Measurements from ENCODE around the gene NFAM1.

Gene NFAM1

GRCh38 chr22:42363892-42364291 is 68.3 kb downstream of the NFAM1 start:
- no peak for DNase-seq (ENCODE audit: low read depth in 1 of 2, low spot score in 1 of 2)

- no peak for DNase-seq (ENCODE audit: low read depth in 1 of 2, low spot score in 1 of 2)
Measured at GRCh38 chr22:42361523-42361922, 70.7 kb downstream of the NFAM1 start.

GRCh38 chr22:42360348-42360747 is 71.9 kb downstream of the NFAM1 start:
- DNase-seq (ENCODE audit: low read depth in 1 of 2, low spot score in 1 of 2): no peak

DNA sequence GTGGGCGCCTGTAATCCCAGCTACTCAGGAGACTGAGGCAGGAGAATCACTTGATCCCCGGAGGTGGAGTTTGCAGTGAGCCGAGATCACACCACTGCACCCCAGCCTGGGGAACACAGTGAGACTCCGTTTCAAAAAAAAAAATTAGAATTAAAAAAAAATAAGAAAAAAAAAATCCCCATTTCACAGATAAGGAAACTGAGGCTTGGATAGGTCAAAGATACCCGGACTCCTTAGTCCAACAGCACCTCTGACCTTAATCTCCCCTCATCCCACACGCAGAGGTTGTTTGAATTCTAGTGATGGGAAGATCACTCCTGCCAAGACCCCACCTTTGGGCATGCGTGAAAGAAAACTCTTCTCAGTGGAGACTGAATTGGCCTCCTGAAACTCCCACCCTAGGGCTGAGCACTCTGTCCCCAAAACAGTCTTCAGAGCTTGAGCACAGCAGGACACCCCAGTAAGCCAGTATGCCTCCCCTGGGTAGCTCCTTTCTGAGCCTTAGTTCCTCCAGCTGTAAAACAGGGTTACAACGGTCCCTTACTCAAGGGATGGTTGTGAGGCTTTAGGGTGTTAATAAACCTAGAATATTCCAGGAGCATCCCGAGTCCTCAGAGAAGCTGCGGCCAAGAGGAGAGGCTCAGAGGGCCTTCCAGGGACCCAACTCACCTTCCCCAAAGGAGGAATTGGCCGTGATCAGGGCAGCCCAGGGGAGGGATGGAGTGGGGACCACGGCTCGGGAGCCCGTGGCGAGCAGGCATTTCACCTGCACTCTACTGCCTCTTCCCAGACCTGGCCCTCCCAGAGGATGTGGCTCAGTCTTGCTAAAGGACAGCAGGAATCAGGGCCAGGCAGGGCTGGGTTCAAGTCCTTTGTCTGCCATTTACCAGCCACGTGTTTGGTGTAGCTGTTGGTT is 73.3 kb downstream of the NFAM1 start:
- DNase-seq (ENCODE audit: low read depth in 1 of 2, low spot score in 1 of 2): no peak

GRCh38 chr22:42357634-42358296 is 74.4 kb downstream of the NFAM1 start:
- no peak for DNase-seq (ENCODE audit: low read depth in 1 of 2, low spot score in 1 of 2)

DNA sequence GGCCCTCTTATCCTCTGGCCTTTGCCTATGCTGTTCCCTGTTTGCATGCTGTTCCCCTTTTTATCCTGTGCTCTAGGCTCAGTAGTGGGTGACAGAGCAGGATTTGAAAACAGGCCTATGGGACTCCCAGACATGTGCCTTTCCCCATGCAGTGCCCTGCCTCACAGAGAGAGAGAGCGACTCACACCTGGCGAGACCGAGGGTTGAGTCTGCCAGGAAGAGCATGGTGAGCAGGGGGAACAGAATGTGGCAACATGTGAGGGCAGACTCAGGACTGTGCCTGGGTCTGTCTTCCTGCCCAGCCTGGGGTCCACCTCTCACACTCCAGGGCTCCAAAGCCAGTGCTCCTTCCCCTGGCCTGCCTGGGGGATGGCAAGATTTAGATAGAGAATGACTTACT is 75.0 kb downstream of the NFAM1 start:
- no peak for DNase-seq (ENCODE audit: low read depth in 1 of 2, low spot score in 1 of 2)

DNA sequence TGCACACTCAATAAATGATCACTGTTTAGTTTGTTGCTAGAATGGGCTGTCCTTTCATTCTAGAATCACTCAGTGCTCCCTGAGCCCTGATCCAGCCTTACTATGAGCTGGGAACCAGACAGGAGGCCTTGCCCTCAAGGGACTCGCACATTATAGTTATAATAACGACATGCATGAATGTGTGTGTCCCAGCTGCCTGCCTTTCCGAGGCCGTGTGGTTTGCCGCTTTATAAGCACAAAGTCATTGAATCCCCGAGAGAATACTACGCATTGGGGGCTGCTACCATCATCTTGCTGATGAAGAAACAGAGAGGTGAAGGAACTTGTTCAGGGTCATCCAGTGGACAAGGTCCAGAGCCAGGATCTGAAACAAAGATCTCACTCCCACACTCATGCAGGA is 75.7 kb downstream of the NFAM1 start:
- DNase-seq (ENCODE audit: low read depth in 1 of 2, low spot score in 1 of 2): no peak

- DNase-seq (ENCODE audit: low read depth in 1 of 2, low spot score in 1 of 2): no peak
Measured at GRCh38 chr22:42353883-42354727, 78.1 kb downstream of the NFAM1 start.

GRCh38 chr22:42350373-42350772 is 81.8 kb downstream of the NFAM1 start:
- no peak for DNase-seq (ENCODE audit: low read depth in 1 of 2, low spot score in 1 of 2)

GRCh38 chr22:42347281-42347824 is 84.8 kb downstream of the NFAM1 start:
- no peak for DNase-seq (ENCODE audit: low read depth in 1 of 2, low spot score in 1 of 2)

DNA sequence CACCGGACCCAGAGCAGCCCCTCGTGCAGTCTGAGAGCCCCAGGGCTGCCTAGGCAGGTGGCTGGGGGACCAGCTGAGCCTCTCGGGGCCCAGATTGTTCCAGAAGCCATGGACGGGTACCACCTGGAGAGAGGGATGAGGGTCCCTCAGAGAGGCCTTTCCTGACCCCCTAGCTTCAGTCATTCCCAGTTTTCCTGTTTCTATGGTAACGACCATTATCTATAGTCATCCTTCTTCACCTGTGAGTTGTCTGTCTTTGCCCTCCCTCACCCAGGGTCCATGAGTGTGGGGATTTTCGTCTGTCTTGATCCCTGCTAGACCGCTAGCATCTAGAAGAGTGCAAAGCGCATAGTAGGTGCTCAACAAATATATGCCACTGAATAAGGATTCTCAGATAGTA is 85.5 kb downstream of the NFAM1 start:
- no peak for DNase-seq (ENCODE audit: low read depth in 1 of 2, low spot score in 1 of 2)

DNA sequence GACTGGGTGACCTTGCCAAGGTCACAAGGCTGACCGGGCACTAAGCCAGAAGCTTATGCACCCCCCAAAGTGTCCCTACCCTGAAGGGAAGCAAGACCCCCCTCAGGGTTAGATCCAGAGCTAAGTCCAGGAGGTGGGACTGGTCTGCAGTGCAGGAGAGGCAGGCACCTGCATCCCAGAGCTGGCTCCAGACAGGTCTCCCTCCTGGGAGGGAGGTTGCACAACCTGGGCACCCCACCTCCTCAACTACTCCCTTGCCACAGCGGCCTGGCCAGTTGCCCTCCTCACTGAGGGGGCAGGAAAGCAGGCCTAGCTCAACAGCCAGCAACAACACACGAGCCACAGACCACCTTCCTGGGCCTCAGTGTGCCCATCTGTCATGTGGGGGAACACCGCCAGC is 86.7 kb downstream of the NFAM1 start:
- no peak for DNase-seq (ENCODE audit: low read depth in 1 of 2, low spot score in 1 of 2)

- DNase-seq (ENCODE audit: low read depth in 1 of 2, low spot score in 1 of 2): no peak
Measured at GRCh38 chr22:42344361-42344905, 87.8 kb downstream of the NFAM1 start.

DNA sequence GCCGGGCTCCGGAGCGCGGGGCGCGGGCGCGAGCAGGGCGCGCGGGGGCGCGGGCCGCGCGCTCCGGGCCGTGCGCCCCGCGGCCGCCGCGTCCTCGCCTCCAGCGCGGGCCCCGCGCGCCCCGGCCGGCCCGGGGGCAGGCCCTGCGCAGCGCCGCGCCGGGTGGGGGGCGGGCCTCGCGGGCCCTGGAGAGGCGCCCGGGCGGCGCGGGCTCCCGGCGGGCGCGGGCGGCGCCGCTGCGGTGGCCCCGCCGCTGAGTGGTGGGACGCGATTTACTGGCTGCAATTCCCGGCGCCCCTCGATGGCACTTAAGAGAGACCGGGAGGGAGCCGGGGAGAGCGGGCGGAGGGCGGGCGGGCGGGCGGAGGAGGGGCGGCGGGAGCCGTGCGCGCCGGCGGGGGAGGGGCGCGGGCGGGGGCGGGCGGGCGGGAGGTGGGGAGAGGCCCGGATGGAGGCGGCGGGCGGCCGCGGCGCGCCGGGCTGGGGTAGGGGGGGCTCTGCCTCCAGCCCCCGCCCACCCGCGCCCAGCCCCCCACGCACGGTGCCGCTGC is 88.6 kb downstream of the NFAM1 start:
- DNase-seq (ENCODE audit: low read depth in 1 of 2, low spot score in 1 of 2): no peak

DNA sequence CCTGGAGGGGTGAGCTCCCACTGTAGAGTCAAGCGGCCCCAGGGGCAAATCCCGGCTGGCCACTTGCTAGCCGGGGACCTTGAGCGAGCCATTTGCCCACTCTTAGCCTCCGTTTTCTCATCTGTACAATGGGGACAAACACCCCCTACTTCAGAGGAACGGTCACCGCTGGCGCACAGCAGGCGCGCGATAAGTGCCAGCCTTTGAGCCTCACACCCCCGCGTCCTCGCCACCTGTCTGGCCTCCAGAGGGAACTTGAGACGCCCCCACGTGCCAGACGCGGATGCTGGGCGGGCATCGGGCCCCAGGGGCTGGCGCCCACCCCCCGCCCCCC is 89.1 kb downstream of the NFAM1 start:
- no peak for DNase-seq (ENCODE audit: low read depth in 1 of 2, low spot score in 1 of 2)

GRCh38 chr22:42342426-42343120 is 89.6 kb downstream of the NFAM1 start:
- no peak for DNase-seq (ENCODE audit: low read depth in 1 of 2, low spot score in 1 of 2)

DNA sequence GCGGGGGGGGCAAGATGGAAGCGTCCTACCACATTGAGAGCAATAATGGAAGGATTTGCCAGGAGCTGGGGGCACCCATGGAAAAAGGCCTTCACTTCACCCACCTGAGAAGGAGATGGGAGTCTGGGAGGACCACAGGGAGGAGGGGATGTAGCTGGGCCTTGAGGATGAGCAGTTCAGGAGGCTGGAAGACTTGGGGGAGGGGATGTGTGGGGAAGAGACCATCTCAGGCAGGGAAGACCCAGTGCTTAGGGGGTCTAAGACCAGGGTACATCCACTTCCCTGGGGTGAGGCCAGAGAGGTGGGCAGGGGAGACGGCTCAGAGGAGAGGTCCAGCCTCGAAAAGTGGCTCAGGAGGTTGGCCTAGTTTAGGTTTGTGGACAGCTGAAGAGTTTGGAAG is 90.4 kb downstream of the NFAM1 start:
- no peak for DNase-seq (ENCODE audit: low read depth in 1 of 2, low spot score in 1 of 2)

- no peak for DNase-seq (ENCODE audit: low read depth in 1 of 2, low spot score in 1 of 2)
Measured at GRCh38 chr22:42340829-42341383, 91.3 kb downstream of the NFAM1 start.

DNA sequence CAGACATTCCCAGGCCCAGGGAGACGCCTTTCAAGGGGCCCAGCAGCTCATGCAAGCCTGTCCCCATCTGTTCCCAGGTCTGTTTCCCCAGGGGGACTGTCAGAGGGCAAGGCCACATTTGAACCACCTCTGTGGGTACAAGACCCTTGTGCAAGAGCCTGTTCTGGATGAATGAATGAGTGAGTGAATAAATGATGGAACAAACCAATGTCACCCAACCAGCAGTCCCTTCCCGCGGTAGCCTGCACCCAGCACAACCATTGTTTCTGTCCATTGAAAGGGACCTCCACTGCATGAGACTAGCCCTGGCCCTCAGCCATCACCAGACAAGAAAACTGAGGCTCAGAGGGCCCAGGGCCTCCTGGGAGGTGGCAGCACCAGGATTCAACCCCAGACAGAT is 92.1 kb downstream of the NFAM1 start:
- DNase-seq (ENCODE audit: low read depth in 1 of 2, low spot score in 1 of 2): no peak

GRCh38 chr22:42338479-42338878 is 93.7 kb downstream of the NFAM1 start:
- DNase-seq (ENCODE audit: low read depth in 1 of 2, low spot score in 1 of 2): no peak
